NCI-H128 (cell line): Measurements from ENCODE around the gene GNAZ.
A peak's percentile ranks its signal among the peaks of the same experiment; 100 is the strongest.

Source experiments
- DNase-seq: peaks from one replicate; lab custom pipeline; 2025; ENCODE audit not compliant: unreplicated experiment; lab: John Stamatoyannopoulos, UW

The GNAZ gene

DNA sequence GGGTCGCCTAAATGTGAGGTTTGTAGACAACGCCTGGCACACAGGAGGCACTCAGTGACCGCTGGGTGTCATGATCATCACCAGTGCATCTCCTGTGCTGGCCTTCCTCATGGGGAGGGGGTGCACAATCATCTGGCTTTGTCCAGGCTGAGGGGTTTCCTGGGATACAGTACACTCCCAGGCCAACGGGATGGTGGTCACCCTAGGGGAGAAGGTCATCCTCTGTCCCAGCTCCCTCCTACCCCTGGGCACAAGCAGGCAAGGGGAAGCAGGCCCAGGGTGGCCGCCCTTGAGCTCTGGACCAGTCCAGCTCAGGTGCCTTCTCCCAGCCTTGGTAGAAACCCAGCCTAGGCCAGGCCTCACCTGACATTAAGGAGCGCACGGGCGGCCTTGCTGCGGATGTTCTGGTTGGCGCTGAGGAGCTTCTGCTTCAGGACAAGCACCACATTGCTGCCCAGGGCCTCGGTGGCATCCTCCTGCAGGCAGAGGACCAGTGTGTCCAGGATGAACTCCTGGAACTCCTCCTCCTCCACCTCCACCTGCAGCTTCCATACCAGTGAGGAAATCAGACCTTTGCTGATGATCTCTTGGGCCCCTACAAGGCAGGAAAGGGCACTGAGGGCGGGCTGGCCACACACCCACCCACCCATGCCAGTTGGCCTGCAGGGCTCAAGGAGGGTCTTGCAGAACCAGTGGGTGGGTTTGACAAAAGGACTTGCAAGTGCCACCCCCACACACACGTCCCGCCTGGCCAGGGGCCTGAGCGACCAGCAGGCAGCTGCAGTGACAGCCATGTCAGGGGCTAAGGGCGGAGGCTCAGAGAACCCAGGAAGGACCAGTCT lies 6.6 kb upstream of the GNAZ start:
- DNase-seq: no peak

DNA sequence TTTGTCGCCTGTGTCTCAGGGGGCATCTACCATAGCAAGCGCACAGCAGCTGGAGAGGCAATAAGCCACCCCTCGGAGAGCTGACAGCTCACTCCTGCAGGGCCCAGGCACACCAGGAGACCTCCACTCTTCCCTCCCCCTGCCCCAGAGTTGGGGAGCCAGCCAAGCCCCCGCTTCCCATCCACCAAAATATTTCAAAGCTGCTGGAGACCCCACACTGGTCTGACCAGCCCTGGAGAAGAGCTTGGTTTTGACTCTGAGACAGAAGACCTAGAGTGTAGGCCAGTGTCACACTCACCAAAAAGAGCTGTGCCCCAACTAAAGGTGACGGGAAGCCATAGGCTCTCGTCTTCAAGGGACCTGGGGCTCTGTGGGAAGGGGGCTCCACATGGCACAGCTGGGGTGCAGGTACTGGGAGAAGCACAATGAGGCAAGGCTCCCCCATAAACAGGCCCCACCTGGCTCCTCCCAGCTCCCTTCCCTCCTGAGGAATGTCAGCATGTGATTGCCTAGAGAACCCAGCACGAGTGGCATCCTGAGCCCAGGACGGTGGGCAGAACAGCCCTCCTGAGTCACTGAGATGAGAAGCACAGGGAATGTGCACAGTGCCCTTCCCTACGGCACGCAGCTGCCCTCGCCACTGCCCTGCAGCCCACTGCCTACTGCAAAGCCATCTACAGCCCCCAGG lies 5.8 kb upstream of the GNAZ start:
- no peak for DNase-seq

DNA sequence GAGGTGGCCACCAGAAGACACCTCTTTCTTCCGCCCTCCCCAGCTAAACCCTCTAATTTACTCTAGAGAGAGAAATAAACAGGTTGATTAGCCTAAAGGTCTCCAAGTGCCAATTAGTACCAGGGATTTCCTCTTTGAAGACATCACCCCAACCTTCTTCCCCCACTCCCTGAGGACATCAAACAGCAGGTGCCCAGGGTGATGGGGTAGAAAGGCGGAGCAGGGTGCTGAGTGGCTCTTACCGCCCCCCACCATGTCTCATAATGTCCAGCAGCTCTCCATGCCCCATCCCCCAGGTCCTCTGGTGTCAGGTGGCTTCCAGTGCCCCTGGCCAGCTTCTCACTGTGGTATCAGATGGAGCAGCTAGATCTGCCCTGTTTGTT lies 5.3 kb upstream of the GNAZ start:
- DNase-seq: no peak

DNA sequence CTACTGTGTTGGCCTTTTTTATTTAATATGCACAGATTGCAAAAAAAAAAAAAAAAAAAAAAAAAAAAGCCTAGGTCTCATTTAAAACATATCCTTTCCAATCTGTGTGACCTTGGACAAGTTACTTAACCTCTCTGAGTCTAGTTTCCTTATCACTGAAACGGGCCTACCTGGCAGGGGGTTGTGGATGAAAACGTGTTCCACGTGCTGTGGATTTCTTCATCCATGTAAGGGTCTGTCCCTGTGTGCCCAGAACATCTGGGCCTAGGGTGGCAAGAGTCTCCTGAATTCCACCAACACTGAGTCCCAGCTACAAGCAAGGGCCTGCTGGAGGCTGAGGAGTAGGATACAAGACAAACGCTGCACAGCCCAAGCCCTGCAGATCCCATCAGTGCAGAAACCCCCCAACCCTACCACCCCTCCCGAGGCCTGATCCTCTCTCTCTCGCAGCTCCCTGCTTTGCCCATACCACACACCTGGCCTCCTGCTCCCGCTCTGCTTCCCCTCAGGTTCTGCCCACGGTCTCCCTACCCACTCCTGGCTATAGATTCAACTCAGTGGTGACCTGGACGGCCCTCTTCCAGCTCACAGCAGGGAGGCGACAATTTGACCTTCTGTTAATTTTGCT lies 4.7 kb upstream of the GNAZ start:
- no peak for DNase-seq

DNA sequence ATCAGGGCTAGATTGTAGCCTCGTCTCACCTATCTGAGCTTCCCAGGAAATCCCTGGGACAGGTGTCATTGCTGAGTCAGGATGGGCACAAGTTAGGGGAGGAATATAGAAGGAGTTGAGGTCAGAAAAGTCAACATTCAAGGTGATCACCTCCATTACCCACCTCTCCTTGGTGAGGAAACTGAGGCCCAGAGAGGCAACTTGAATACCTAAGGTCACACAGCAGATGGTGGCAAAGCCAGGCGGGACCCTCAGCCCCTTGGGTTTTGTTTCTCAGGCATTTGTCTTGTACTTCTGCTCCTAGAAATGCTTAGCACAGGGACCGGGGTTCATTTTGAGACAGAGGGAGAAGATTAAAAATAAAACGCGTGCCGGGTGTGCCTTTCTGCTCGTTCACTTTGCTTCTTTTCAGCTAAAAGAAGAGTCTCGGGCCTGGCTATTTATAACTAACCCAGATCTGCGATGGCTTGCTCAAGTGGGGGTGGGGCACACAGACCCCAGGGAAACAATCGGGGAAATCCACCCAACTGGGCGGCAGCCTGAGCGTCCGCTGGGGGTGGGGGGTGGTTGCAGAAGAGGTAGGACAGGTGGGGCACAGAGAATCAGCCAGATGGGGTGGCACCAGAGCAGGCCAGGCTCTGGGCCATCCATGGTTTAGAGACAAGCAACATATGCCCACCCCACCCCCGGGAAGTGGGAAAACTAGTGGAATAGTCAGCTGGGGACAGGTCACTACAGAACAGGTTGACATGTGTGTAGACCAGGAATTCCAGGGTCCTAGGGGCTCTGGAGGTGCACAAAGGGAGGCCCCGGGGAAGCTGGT lies 3.9 kb upstream of the GNAZ start:
- no peak for DNase-seq

DNA sequence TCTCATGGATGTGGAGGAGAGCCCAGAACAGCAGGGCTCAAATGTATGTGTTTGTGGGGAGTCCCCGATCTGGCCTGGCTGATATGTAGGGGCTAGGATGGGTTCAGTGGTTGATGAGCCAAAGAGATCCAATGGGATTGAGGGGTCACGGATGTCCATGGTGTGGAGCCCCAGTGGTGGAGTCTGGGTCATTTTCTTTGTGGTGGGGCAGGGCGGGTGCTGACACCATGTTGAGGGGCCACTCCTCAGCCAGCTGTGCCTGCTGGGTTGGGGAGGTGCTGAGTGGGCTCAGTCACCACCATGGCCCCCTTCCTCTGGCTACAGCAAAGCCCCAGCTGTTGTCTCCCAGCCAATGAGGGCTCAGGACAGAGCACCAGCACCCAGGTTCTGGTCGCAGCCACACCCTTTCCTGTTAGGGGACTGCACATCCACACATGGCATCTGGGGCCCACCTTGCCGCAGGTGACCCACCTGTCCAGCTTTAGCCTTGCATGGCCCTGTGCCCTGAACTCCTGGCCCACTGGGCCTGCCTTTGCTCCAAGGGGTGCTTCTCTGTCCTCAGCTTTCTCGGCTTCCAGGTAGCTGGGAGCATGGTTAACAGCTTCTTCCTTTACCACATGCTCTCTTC lies 3.2 kb upstream of the GNAZ start:
- DNase-seq: no peak

DNA sequence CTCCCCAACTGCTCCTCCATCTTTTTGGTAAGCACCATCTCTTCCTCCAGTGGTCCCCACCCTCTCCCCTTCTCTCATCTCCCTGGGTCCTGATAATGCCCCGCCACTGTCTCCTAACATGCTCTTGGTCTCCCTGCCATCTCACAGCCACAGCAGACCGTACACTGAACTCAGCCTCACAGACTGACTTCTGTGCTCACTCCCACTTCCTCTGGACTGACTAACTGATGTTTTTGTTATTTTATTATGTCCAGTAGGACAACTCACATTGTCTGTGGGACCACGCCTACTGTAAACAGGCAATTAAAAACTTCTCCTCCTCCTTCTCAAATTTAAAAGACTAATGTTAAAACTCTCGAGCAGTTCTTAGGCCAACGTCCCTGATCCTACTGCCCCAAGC lies 2.6 kb upstream of the GNAZ start:
- DNase-seq: no peak

DNA sequence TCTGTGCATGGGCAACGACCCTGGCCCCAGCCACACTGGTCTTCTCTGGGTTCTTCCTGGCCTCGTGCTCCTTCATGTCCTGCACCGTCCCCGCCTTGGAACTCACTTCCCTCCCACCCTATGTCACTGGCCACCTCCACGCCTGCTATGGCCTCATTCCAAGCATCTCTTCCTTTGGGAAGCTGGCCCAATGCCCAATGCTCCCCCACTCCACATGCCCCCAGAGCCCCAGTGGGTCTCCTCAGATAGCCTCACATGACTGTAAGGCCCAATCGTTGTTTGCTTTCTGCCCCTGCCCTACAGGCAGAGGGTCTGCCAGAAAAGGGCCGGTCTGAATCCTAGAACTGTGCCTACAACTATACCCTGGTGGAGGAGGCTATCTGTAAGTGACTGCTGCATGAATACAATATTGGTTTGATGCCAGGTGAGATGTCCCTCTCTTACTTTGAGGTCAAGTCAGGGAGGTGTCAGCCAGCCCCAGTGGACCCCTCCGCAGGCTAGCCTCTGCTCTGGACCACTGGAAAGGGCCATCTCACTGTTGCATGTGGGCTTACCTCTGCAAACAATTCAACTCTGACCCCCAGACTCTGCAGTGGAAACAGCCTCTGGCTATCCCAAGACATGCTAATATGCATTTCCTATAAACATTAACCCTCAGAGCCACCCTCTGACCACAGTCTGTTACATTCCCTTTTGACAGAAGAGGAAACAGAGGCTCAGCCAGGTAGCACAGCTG lies 2.1 kb upstream of the GNAZ start:
- DNase-seq: no peak

GRCh38 chr22:23068832-23069385 lies 1.4 kb upstream of the GNAZ start:
- DNase-seq: no peak

GRCh38 chr22:23069502-23070357 lies 589 bp upstream of the GNAZ start:
- peak; percentile 43 for DNase-seq

DNA sequence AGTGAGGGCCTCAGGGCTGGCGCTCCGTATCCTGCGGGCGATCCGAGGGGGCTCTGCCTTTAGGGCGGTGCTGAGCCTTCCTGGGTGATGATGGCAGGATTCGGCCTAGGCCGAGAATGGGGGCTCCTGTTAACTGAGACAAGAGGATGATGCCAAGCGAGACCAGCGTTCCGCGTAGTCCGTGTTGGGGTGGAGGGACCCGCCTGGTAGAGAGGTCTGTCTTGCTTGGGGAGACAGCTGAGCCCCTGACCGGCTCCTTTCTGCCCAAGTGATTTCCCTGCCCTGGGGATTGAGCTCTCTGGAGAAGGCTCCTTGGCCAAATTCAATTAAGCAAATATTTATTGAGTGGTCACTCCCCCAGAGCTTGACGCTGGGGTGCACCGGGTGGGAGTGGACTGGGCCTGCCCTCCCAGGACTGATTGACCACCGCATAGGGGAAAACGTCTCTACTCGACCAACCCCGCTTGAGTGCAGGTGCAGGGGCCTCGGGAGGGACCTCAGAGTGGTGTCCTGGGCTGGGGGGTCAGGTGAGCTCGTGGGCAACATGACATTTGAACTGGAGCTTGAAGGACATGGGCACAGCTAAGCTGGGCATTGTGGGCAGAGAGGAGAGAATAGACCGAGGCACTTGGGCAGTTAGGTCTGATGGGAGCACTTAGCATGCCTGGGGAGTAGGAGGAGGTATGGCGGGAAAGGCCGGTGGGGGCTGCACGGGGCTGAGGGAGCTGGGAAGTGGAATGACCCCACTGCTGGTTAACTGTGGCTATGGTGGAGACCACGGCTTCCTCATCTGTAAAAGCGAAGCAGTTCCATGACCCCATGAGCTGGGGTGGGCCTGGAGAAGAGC lies 1.1 kb downstream of the GNAZ start:
- no peak for DNase-seq

DNA sequence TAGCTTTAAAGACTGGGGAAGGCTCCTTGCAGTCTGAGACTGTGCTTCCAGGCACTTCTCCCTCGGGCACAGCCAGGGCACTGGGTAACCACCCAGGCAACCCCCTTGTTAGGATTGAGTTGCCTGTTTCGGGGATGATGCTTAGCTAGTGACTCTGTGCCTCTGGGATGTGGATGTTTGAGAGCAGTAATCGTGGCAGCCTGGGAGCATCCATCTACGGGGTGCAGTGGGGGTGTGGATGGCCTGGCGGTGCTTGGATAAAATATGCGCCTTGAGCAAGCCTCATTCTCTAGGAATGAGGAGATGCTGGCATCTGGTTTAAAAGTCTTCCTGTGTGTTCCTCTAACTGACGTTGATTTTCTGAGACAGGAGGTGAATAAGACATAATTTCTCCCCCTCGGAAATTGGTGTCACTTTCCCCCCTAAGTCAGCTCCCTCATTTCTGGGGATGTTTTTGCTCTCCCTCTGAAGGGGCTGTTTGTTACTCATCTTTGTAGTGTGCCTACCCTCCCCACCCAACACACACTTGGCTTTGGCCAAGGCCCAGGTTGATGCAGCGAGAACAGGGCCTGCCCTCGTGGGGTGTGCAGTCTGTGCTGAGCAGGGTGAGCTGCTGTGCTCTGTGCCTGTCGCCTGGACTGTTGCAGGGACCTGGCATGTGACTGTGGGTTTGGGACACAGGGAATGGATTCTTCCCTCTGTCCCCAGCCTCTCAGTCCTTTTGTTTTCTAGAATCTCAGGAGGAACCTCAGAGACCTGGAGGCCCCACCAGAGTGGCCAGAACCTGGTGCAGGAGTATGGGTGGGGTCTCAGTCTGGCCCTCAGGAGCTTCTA lies 2.0 kb downstream of the GNAZ start:
- DNase-seq: no peak

- no peak for DNase-seq
These were observed 2.7 kb downstream of the GNAZ start for GRCh38 chr22:23072911-23073491.

DNA sequence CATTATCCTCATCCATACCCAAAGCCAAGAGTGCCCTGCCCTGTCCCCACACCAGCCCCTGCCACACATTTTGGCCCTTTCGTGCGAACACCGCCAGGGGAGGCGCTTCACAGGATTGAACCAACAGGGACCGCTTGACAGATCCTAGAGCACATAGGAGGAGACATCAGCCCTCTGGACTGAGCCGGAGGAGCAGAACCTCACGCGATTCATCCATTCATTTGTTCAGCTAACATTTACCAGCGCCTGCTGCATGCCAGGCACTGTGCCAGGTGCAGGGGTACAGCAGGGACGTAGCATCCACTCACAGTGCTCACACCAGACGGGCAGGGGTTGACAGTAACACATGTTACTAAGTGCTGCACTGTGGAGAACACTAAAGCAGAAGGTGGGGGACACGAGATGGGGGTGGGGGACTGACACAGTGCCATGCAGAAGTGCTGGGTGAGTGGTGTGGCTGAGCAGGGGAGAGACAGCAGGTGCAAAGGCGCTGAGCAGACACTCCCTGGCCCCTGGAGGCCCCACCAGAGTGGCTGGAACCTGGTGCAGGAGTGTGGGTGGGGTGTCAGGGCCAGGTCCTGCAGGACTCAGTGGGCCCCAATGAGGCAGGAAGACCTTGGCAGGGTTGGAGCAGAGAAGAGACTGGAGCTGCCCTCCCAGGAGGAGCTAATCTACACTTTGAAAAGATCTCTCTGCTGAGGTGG lies 3.4 kb downstream of the GNAZ start:
- DNase-seq: no peak

DNA sequence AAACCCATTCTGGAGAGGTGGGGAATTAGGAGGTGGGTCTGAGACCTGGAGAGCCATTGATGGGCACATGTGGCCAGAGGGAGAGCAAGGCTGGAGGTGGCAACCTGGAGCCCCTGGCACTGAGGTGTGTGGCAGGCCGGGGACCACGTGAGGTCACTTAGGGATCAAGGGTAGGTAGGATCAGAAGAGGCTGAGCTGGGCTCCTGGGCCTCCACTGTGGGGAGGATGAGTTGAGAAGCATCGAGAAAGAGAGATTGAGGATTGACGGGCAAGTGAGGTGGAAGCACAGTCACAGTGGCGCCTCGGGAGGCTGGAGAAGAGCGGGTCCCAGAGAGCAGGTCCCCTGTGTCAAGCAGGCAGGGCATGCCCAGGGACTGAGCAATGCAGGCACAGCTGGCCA lies 4.1 kb downstream of the GNAZ start:
- DNase-seq: no peak

- DNase-seq: no peak
These were observed 4.7 kb downstream of the GNAZ start for GRCh38 chr22:23075050-23075449.
